Activated naive CD4-positive, alpha-beta T cell treated with anti-CD3 and anti-CD28 coated beads, Interleukin-2, amount 10 ng/mL, durations not matched to agents 7 days and 5 days (primary cell): Measurements from ENCODE around the gene SORCS1.

ENCODE experiments used
- CTCF ChIA-PET: fragments of 350-600 bp; sonication (Branson Sonifier 250); formaldehyde crosslinking; loops from one replicate; lab custom pipeline; 2021; ENCODE audit warnings: antibody characterized with exemption; lab: Charles Lee
- DNase-seq: peaks from one replicate; pipeline ENCODE4 v3.0.0-alpha.2; 2020
- H3K27ac Mint-ChIP-seq: one replicate; pipeline ENCODE4 v1.8.0; 2021; ENCODE audit warnings: mild to moderate bottlenecking, moderate library complexity, mixed read lengths
- H3K27me3 Mint-ChIP-seq: one replicate; pipeline ENCODE4 v1.8.0; 2021; ENCODE audit warnings: mild to moderate bottlenecking, mixed read lengths
- H3K36me3 Mint-ChIP-seq: one replicate; pipeline ENCODE4 v1.8.0; 2021; ENCODE audit warnings: mixed read lengths
- H3K4me1 Mint-ChIP-seq: one replicate; pipeline ENCODE4 v1.8.0; 2021; ENCODE audit warnings: mixed read lengths
- H3K4me3 Mint-ChIP-seq: one replicate; pipeline ENCODE4 v1.8.0; 2021; ENCODE audit warnings: mild to moderate bottlenecking, moderate library complexity, mixed read lengths
- H3K9me3 Mint-ChIP-seq: one replicate; pipeline ENCODE4 v1.8.0; 2021; ENCODE audit warnings: mixed read lengths

Gene SORCS1

DNA sequence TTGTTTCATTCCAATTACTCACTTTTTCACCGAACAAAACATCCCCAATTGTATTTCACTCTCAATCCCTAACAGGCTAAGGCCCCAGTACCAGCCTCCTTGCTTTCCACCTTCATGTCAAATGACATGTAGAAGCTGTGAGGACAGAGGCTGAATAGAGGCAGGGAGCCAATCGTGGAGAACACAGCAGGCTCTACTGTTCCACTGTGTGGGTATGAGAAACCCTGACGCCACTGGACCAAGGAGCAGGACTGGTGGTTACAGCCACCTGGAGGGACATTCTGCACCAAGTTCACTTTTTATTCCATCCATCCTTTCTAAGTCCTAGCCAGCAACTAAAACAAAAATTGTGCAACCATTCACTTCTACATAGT, 502.8 kb downstream of the SORCS1 start:
- H3K4me1 Mint-ChIP-seq = no peaks in the 10 kb centered on the region
- CTCF ChIA-PET = no interaction called here
- H3K27ac Mint-ChIP-seq = no peak overlapping the region
- H3K36me3 Mint-ChIP-seq = no peaks in the 10 kb centered on the region
- no peaks in the 10 kb centered on the region for H3K27me3 Mint-ChIP-seq
- H3K9me3 Mint-ChIP-seq = peaks cover 1% of the 10 kb centered on the region
- no peak overlapping the region for H3K4me3 Mint-ChIP-seq
- no peak for DNase-seq

DNA sequence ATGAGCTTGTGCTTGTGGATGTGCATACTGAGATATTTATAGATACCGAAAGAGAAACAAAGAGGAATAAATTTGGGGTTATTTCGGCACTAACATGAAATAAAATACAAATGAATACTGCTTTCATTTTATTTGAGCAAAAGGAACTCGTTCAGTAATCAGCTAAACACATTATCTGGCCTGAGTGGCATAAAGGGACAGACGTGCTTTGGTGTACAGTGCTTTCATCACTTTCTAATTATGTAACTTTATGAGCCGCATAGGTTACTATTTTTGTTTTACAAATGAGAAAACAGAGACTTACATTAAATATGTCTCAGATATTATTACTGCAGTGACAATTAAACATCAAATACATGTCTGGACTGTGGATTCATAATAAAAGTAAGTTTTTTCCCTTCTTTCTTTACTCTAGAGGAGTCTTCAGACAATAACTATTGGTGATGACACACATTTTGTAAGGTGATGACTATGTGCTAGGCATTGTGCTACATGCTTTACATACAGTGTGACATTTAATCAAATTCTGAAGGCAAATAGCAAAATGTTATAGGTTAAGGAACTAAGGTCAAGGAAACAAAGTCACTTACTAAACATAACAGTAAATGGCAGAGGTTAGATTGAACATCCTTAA, 503.3 kb downstream of the SORCS1 start:
- no peak overlapping the region for H3K27ac Mint-ChIP-seq
- H3K4me1 Mint-ChIP-seq = no peaks in the 10 kb centered on the region

DNA sequence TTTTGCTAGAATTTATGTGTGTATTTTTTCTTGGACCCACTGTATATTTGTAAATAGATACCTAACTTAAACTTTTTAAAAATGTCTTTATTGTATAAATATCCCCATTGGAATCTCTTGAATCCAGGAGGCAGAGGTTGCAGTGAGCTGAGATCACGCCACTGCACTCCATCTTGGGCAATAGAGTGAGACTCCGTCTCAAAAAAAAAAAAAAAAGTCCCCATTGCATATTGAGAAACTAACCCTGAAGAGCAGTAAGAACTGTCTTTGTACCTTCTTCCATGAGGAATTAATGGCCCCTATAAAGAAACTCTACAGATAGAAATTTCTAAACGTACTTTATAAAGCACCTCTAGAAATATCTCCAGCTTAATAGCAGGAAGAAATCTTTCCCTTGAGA, 504.0 kb downstream of the SORCS1 start:
- H3K9me3 Mint-ChIP-seq = peaks cover 1% of the 10 kb centered on the region
- CTCF ChIA-PET = no interaction called here
- H3K4me3 Mint-ChIP-seq = no peak overlapping the region
- H3K27me3 Mint-ChIP-seq = no peaks in the 10 kb centered on the region
- H3K27ac Mint-ChIP-seq = no peak overlapping the region
- H3K36me3 Mint-ChIP-seq = no peaks in the 10 kb centered on the region
- no peak for DNase-seq
- no peaks in the 10 kb centered on the region for H3K4me1 Mint-ChIP-seq

More for the DNA sequence above, 503.3 kb downstream of the SORCS1 start:
- no peak overlapping the region for H3K4me3 Mint-ChIP-seq
- no peaks in the 10 kb centered on the region for H3K36me3 Mint-ChIP-seq
- no peaks in the 10 kb centered on the region for H3K27me3 Mint-ChIP-seq
- H3K9me3 Mint-ChIP-seq = peaks cover 1% of the 10 kb centered on the region
- CTCF ChIA-PET = no interaction called here
- no peak for DNase-seq

DNA sequence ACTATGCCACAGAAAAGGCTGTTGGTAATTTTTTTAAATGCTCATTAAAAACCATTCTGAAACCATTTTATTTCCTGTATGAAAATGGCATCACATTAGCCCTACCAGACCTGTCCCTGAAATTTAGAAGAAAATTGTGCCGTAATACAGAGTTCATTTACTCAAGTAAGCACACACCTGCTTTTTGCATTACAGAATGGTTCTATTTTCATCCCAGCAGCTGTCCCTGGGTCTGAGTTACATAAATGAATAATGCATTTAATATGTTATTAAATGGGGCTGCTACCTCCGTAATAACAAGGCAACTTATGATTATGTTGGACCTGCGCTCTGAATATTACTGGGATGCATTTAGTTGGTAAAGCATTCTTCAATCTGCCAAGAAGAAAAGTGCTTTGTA, 508.9 kb downstream of the SORCS1 start:
- Mint-ChIP-seq H3K4me3 (no peak overlapping the region), H3K27ac (no peak overlapping the region), H3K36me3 (no peaks in the 10 kb centered on the region), H3K27me3 (no peaks in the 10 kb centered on the region), H3K9me3 (no peaks in the 10 kb centered on the region), H3K4me1 (no peaks in the 10 kb centered on the region)
- DNase-seq = no peak
- CTCF ChIA-PET = no interaction called here

DNA sequence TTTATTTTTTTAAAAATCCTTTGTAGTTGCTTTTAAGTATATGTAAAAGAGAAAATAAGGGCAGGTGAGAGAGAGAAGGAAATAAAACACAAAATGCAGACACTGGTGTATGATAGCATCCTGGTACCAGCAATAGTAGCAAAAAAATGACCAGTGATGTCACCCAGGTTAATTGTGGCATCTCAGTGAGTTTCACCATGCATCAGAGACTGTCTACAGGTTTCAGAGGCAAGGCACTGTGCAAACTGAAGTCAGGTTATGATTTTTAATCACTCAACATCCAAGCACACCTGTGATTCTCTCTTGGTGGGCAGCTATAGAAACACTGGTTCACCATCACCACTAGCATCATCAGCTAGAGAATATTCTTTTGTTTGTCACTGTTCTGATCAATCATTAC, 509.3 kb downstream of the SORCS1 start:
- H3K9me3 Mint-ChIP-seq = no peaks in the 10 kb centered on the region

DNA sequence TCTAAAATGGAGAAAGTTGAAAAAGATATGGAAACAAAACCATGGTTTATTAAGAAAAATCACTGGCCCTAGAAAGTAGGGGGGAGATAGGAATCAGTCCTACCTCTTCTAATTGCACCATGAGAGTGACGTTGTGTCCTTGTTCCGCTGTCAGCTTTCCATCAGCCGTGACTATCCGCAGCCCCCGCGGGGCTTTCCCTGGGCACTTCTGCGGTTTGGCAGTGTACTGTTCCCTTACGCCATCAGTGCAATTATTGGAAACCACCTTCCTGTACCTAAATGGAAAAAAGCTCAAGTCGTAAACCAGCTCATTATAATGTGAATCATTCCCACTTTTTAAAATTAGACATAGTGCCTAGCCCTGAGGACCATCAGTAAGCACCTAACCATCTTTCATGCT, 512.2 kb downstream of the SORCS1 start:
- CTCF ChIA-PET = no interaction called here
- no peaks in the 10 kb centered on the region for H3K9me3 Mint-ChIP-seq
- H3K27ac Mint-ChIP-seq = no peak overlapping the region
- no peak for DNase-seq
- no peaks in the 10 kb centered on the region for H3K36me3 Mint-ChIP-seq
- H3K27me3 Mint-ChIP-seq = no peaks in the 10 kb centered on the region
- H3K4me1 Mint-ChIP-seq = no peaks in the 10 kb centered on the region
- H3K4me3 Mint-ChIP-seq = no peak overlapping the region

More for the DNA sequence above, 509.3 kb downstream of the SORCS1 start:
- no peak for DNase-seq
- Mint-ChIP-seq H3K27ac (no peak overlapping the region), H3K36me3 (no peaks in the 10 kb centered on the region), H3K4me1 (no peaks in the 10 kb centered on the region), H3K27me3 (no peaks in the 10 kb centered on the region), H3K4me3 (no peak overlapping the region)
- CTCF ChIA-PET = no interaction called here

DNA sequence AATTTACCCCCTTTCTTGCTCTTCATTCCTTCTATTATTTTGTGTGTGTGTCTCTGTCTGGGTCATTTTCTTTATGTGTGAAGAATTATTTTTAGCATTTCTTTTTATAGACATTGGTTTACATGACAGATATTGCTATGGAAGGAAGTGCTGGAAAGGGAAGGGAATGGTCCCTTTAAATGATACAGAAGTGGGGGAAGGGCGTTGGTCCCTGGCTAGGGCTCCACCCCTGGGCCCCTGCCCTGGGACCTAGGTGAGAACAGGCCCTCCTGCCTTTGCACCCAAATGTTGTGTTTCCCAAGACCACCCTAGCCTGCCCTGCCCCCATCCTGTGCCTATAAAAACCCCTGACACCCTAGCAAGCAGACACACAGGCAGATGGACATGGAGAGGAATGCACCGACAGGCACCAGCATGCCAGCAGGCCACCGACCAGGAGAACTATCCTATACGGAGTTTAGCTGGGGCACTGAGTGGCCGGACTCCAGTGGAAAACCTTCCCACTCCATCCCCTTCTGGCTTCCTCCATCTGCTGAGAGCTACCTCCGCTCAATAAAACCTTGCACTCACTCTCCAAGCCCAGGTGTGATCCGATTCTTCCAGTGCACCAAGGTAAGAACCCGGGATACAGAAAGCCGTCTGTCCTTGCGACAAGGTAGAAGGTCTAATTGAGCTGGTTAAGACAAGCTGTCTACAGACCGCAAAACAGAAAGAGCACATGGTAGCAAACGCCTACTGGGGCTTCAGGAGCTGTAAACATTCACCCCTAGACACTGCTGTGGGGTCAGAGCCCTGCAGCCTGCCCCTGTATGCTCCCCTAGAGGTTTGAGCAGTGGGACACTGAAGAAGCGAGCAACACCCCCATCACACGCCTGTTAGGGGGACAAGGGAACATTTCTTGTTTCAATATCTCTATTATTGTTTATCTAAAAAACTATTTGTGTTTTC, 515.7 kb downstream of the SORCS1 start:
- H3K9me3 Mint-ChIP-seq = no peaks in the 10 kb centered on the region
- H3K27me3 Mint-ChIP-seq = no peaks in the 10 kb centered on the region
- no peak overlapping the region for H3K4me3 Mint-ChIP-seq
- DNase-seq = no peak
- H3K4me1 Mint-ChIP-seq = no peaks in the 10 kb centered on the region
- H3K36me3 Mint-ChIP-seq = no peaks in the 10 kb centered on the region
- no peak overlapping the region for H3K27ac Mint-ChIP-seq
- CTCF ChIA-PET = no interaction called here

DNA sequence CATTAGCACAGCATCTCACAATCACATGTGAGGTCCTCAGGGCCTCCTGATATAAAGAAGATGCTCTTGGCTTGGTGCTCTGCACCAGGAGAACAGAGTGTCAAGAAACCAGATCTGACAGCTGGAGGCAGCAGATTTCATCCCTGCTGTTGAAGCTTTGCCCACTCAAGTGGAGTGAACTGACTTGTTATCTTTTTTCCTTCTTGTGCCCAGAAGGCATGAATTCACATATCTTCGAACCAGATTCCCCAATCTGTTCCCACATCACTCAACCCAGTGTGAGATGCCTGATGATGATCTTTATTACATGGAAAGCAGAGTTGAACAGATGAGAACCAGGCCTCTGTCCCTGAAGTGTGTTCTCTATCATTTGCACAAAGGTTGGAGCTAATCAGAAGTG, 521.0 kb downstream of the SORCS1 start:
- Mint-ChIP-seq H3K27ac (no peak overlapping the region), H3K9me3 (no peaks in the 10 kb centered on the region), H3K4me3 (no peak overlapping the region), H3K4me1 (no peaks in the 10 kb centered on the region), H3K27me3 (no peaks in the 10 kb centered on the region), H3K36me3 (no peaks in the 10 kb centered on the region)
- no peak for DNase-seq
- CTCF ChIA-PET = no interaction called here

DNA sequence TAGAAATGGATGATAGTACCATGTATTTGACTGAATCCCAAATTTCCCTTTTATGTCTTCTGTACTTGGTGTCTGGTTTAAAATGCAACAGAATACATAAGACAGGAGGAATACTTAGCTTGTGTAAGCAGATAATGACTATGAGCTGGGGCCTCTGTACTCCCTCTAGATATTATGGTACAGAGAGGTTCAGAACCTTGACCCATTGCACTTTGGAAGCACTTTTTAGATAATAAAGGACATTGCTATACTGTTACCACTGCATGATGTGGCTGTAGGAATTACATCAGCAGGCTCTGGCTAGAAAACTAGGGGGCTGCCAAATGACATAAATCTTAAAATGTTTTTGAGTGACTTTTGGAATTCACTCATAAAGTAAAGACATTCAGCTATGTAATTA, 526.6 kb downstream of the SORCS1 start:
- Mint-ChIP-seq H3K27ac (no peak overlapping the region), H3K4me3 (no peak overlapping the region), H3K4me1 (no peaks in the 10 kb centered on the region), H3K27me3 (no peaks in the 10 kb centered on the region), H3K36me3 (no peaks in the 10 kb centered on the region), H3K9me3 (no peaks in the 10 kb centered on the region)
- CTCF ChIA-PET = no interaction called here
- DNase-seq = no peak

DNA sequence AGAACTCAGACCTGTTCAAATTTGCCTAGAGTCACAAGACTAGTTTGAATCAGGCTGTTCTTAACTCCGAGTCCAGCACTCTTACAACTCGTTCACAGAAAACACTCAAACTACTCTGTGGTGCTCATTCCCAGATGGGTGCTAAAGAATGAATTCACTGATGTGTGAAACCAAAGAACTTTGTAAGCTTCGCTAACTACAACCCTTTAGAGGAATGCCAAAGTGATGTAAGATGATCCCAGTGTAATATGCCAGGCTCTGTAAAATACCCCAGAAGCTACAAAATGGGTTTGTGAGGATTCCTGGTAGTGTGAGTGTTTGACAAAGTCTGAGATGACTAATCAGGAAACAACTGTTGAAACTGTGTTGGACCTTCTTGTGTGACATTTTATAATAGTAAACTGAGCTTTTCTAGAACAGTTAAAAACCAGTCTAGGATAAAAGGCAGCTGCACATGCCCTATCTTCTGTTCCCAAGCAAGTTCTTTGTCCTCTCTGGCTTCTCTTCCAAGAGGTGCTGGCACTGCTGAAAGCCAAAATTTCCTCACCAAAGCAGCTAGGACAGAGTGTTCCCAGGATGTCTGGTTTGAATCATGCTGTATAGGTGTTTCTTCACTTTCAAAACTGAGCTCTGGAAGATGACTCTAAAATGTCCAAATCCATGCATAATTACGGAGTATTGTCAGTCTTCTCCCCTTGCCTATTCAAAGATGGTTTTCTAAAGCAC, 527.6 kb downstream of the SORCS1 start:
- no peaks in the 10 kb centered on the region for H3K9me3 Mint-ChIP-seq
- H3K4me1 Mint-ChIP-seq = no peaks in the 10 kb centered on the region
- no peak overlapping the region for H3K27ac Mint-ChIP-seq
- DNase-seq = no peak
- CTCF ChIA-PET = no interaction called here
- no peak overlapping the region for H3K4me3 Mint-ChIP-seq
- H3K36me3 Mint-ChIP-seq = no peaks in the 10 kb centered on the region
- H3K27me3 Mint-ChIP-seq = no peaks in the 10 kb centered on the region

DNA sequence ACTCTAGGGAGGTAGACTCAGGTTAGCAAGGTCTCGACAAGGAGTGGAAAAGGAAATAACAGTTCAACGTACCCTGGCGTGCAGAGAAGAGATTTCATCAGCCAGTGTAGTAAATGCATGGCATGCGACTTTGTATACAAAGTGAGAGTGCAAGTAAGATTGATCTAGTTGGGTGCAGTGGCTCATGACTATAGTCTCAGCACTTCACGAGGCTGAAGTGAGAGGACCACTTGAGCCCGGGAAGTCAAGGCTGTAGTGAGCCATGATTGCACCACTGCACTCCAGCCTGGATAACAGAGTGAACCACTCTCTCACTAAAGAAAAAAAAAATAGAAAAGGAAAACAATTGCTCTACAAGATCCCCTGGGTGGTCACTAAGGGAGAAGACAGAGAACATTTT, 528.6 kb downstream of the SORCS1 start:
- no peaks in the 10 kb centered on the region for H3K4me1 Mint-ChIP-seq
- CTCF ChIA-PET = no interaction called here
- no peak overlapping the region for H3K27ac Mint-ChIP-seq

DNA sequence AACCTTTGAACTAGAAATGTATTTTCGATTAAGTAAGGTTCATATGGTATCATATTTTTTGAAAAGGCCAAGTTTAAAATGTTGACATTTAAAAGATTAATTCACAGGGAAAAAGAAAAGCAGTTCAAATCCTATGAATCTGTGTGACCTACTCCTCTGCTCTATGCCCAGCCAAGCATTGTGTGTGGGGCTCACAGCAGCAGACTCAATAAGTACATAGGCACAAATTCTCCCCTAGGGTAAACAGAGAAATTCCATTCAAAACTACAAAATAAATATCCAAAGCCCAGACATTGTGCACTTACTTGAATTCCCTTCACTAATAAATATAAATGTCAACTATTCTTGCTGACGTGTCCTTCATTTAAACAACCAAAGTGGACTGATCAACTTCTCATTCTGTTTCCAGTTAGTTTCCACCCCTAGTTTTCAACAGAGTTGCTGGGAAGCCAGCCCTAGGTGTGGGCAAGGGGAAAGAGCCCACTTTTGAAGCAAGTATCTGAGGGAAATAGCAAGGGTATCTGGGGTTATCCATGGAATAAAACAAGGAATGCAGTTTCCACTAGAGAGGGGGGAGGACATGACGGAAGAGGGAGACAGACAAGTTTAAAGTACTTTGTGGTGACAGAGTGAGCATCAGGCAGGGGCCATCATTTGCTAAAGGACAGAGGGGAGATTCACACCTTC, 533.3 kb downstream of the SORCS1 start:
- H3K4me1 Mint-ChIP-seq = no peaks in the 10 kb centered on the region
- H3K27me3 Mint-ChIP-seq = no peaks in the 10 kb centered on the region
- CTCF ChIA-PET = no interaction called here
- no peaks in the 10 kb centered on the region for H3K36me3 Mint-ChIP-seq
- H3K27ac Mint-ChIP-seq = no peak overlapping the region
- H3K9me3 Mint-ChIP-seq = no peaks in the 10 kb centered on the region
- no peak for DNase-seq
- H3K4me3 Mint-ChIP-seq = no peak overlapping the region

More for the DNA sequence above, 528.6 kb downstream of the SORCS1 start:
- no peaks in the 10 kb centered on the region for H3K9me3 Mint-ChIP-seq
- no peaks in the 10 kb centered on the region for H3K36me3 Mint-ChIP-seq
- H3K27me3 Mint-ChIP-seq = no peaks in the 10 kb centered on the region
- no peak overlapping the region for H3K4me3 Mint-ChIP-seq
- no peak for DNase-seq

DNA sequence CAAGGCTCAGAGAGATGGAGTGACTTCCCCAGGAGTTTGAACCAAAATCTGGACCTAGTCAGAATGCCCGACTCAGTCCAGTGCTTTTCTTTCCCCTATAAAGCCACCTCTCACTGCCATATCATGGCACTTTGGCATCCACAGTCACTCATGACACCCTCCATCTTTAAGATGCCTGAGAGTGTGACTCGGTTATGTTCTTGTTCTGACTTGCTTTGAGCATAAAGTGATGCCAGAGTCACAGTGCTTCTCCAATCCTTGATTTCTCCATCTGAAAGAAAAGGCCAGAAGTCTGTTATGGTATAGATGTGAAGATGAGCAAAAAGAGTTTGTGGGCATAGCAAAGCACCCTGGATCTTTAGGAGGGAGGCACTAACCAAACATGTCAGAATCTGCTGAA, 538.1 kb downstream of the SORCS1 start:
- Mint-ChIP-seq H3K27me3 (no peaks in the 10 kb centered on the region), H3K9me3 (no peaks in the 10 kb centered on the region), H3K4me1 (no peaks in the 10 kb centered on the region), H3K36me3 (no peaks in the 10 kb centered on the region), H3K4me3 (no peak overlapping the region), H3K27ac (no peak overlapping the region)
- CTCF ChIA-PET = interaction anchor here (1.5 kb wide), 1 partner anchor 20 kb away, joined by 3 read pairs; no protein-coding TSS in a partner anchor
- no peak for DNase-seq

DNA sequence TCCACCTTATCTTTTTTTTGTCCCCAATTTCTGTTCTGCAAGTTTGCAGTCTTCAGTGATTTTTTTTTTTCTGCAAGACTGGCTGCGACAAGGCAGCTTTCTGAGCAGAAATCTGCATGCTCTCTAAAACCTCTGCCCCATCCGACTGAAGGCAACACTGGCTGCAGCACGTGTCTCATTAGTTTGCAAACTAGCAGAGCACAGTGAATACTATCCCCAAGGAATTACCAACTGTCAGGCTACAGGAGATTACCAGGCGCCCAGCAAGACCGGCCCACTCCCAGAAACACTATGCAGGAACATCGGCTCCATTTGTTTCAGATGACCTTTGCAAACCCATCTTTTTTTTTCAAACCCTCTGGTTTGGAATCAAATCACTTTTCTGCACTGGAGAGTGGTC, 538.8 kb downstream of the SORCS1 start:
- DNase-seq = no peak
- Mint-ChIP-seq H3K36me3 (no peaks in the 10 kb centered on the region), H3K9me3 (no peaks in the 10 kb centered on the region), H3K4me3 (no peak overlapping the region), H3K27ac (no peak overlapping the region), H3K27me3 (no peaks in the 10 kb centered on the region), H3K4me1 (no peaks in the 10 kb centered on the region)
- CTCF ChIA-PET = interaction anchor here (0.7 to 1.5 kb wide), 4 partner anchors 11 to 730 kb away, joined by 3 read pairs; no protein-coding TSS in a partner anchor
